Adrenal gland (tissue), 12 donors: ENCODE data around the gene CALML5. TPM values are rescaled to one million over a fixed set of nuclear protein-coding genes. Genes with fewer than 3 reads are reported as not detected.
A peak's percentile ranks its signal among the peaks of the same experiment; 100 is the strongest.
"Not testable (repeated sequence)": the region's sequence is repeated elsewhere in the genome, so short reads cannot be mapped to it uniquely, and the experiment has no call there.

Experiments used
- DNase-seq, 7 donors: peaks; one replicate each; pipeline ENCODE4 v3.0.0-alpha.2; 2019 to 2020
- H3K27ac ChIP-seq, 5 donors: fragments of 200-600 bp; sonication (generic) in 4 of 5; 1 replicate in 3 of 5; 2 replicates in 2 of 5; pipeline versions ENCODE4 v1.5.1 to v1.8.0; 2016 to 2020; ENCODE audit warnings: mild to moderate bottlenecking in 1 of 5
- H3K27me3 ChIP-seq: fragments of 200-600 bp; 2 replicates; pipeline ENCODE4 v1.8.0; 2021
- H3K36me3 ChIP-seq, 2 donors: fragments of 200-600 bp; replicated peaks in 1 of 2; 1 replicate in 1 of 2; 2 replicates in 1 of 2; pipeline versions ENCODE4 v1.5.1 to v1.8.0; 2018 to 2022
- H3K4me1 ChIP-seq, 2 donors: fragments of 200-600 bp; replicated peaks in 1 of 2; 1 replicate in 1 of 2; 2 replicates in 1 of 2; pipeline versions ENCODE4 v1.5.1 to v1.8.0; 2018 to 2021
- H3K4me3 ChIP-seq, 4 donors: fragments of 200-600 bp; sonication (generic) in 3 of 4; one replicate each; pipeline ENCODE4 v1.5.1; 2016 to 2018
- H3K9me3 ChIP-seq, 3 donors: fragments of 200-600 bp; sonication (generic) in 1 of 3; replicated peaks in 1 of 3; 1 replicate in 2 of 3; 2 replicates in 1 of 3; pipeline versions ENCODE4 v1.5.1 to v1.8.0; 2016 to 2021
- POLR2A ChIP-seq, 2 donors: fragments of 450-650 bp; IDR thresholded peaks; one replicate each; pipeline ENCODE4 v1.6.1; 2017; ENCODE audit warnings: antibody characterized with exemption in 2 of 2, mild to moderate bottlenecking in 2 of 2, moderate library complexity in 1 of 2
- WGBS, 4 donors: extraction: QIAGEN DNeasy Blood & Tissue Kit in 2 of 4; methylation state at CpG; one replicate each; pipeline versions ENCODE4 v1.1.5 to v1.1.7; 2013 to 2017; 5-methylcytosine and 5-hydroxymethylcytosine counted together
- intact Hi-C, 2 donors: fragments of 100-400 bp; cut with DNase I; formaldehyde crosslinking; loops; one replicate each; pipeline versions ENCODE4 v1.14.1 to v1.15.0; 2022 to 2023
- polyA plus RNA-seq, 3 donors: library from polyadenylated mRNA; stranded (reverse); fragments of 200-250 nt in 2 of 3; fragments of 350-450 nt in 1 of 3; fragmentation: Illumina TruSeq in 1 of 3; extraction: RNeasy Lipid Tissue Mini Kit (QIAGEN cat#74804) in 1 of 3; gene quantifications; one replicate each; pipeline ENCODE4 v1.2.3, GENCODE V29; 2013 to 2014
- total RNA-seq, 9 donors: library from RNA; depleted of rRNA in 4 of 9; stranded (reverse); fragments of >200 nt in 4 of 9; fragments of 120-200 nt in 1 of 9; fragmentation: NEBNext Ultra II Directional in 1 of 9; extraction: Animal tissue kit (Norgen Biotek cat#: 25700) in 1 of 9; gene quantifications; one replicate each; pipeline versions ENCODE4 v1.1.0 to v1.2.4, GENCODE V29; 2013 to 2023
- TF ChIP-seq, protein P1 (sequence below), 6 experiments: fragments of 450-650 bp in 4 of 6; fragments of 200-600 bp in 2 of 6; sonication (generic) in 1 of 6; IDR thresholded peaks; 1 replicate in 5 of 6; 2 replicates in 1 of 6; pipeline versions ENCODE4 v1.5.1 to v1.8.0; 2016 to 2021; ENCODE audit warnings: antibody characterized with exemption in 6 of 6, mild to moderate bottlenecking in 2 of 6, moderate library complexity in 1 of 6
- donor health status: healthy with polysubstance abuse.
- donor health status: Bipolar disorder and iron deficiency.
- donor health status: DM: yes; HTN: yes; CAD: no.
- donor health status: DM: no; HTN: no; CAD: no.
- donor health status: DM: no; HTN: no; CAD: no.
- donor health status: DM: yes; HTN: yes; CAD: no.

The CALML5 gene
- total and polyA plus RNA-seq, 12 donors = not detected

DNA sequence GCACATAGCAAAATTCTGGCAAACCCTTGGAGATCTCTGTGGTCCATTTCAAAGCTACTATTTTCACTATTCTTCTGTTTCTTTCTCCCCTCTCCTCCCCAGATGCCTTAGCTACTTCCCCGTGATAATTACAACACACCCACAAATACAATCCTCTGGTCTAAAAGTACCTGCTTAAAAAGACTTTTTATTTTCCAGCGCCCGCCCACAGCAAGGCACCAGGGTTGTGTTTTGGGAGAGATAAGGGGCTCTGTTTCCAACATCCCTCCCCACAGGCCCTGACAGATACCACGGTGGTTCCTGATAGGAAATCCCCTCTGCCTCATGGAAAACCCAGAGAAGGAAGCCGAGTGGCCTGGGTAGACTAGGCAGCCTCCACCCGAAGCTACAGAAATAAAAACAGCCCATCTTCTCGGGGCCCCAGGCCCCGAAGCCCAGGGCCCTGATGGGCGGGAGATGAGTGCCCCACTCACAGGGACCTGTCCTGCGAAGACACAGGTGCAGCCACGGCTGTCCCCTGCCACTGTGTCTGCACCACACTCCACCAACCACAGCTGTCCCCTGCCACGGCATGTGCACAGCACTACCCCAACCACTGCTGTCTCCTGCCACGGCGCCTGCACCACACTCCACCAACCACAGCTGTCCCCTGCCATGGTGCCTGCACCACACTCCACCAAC lies 19.7 kb downstream of the CALML5 start:
- Histone ChIP-seq H3K27ac (no peak overlapping the region), H3K4me3 (no peak overlapping the region), H3K9me3 (no peaks in the 10 kb centered on the region), H3K4me1 (no peaks in the 10 kb centered on the region), H3K27me3 (no peaks in the 10 kb centered on the region), H3K36me3 (no peaks in the 10 kb centered on the region)
- intact Hi-C loops = no loop called here
- 78 to 87% (median 80%) methylated on average over 13 to 14 of the region's 14 CpGs for WGBS, 4 donors
- DNase-seq = no peak
- TF ChIP-seq, protein P1, sequence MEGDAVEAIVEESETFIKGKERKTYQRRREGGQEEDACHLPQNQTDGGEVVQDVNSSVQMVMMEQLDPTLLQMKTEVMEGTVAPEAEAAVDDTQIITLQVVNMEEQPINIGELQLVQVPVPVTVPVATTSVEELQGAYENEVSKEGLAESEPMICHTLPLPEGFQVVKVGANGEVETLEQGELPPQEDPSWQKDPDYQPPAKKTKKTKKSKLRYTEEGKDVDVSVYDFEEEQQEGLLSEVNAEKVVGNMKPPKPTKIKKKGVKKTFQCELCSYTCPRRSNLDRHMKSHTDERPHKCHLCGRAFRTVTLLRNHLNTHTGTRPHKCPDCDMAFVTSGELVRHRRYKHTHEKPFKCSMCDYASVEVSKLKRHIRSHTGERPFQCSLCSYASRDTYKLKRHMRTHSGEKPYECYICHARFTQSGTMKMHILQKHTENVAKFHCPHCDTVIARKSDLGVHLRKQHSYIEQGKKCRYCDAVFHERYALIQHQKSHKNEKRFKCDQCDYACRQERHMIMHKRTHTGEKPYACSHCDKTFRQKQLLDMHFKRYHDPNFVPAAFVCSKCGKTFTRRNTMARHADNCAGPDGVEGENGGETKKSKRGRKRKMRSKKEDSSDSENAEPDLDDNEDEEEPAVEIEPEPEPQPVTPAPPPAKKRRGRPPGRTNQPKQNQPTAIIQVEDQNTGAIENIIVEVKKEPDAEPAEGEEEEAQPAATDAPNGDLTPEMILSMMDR (IDR thresholded peaks at IDR 0.05) = no peak
- TF ChIP-seq POLR2A (IDR thresholded peaks at IDR 0.05) = no peak

- 89 to 95% (median 91%) methylated on average over 13 to 18 of the region's 18 CpGs for WGBS, 4 donors
- Histone ChIP-seq H3K4me3 (no peak overlapping the region), H3K9me3 (no peaks in the 10 kb centered on the region), H3K36me3 (no peaks in the 10 kb centered on the region), H3K27me3 (no peaks in the 10 kb centered on the region), H3K27ac (no peak overlapping the region), H3K4me1 (no peaks in the 10 kb centered on the region)
- intact Hi-C loops = no loop called here
- TF ChIP-seq, protein P1 (IDR thresholded peaks at IDR 0.05) = no peak
- no peak for TF ChIP-seq POLR2A (IDR thresholded peaks at IDR 0.05)
- no peak for DNase-seq
Measured at GRCh38 chr10:5478694-5479305, 20.6 kb downstream of the CALML5 start.

GRCh38 chr10:5477948-5478693 lies 21.2 kb downstream of the CALML5 start:
- H3K4me3 ChIP-seq = no peak overlapping the region
- H3K4me1 ChIP-seq = no peaks in the 10 kb centered on the region
- H3K36me3 ChIP-seq = no peaks in the 10 kb centered on the region
- no peak for DNase-seq
- H3K27ac ChIP-seq = no peak overlapping the region
- intact Hi-C loops = no loop called here
- no peak for TF ChIP-seq POLR2A (IDR thresholded peaks at IDR 0.05)
- TF ChIP-seq, protein P1 (IDR thresholded peaks at IDR 0.05) = no peak
- H3K27me3 ChIP-seq = no peaks in the 10 kb centered on the region
- 84 to 92% (median 87%) methylated on average over 4 to 11 of the region's 11 CpGs for WGBS, 4 donors
- no peaks in the 10 kb centered on the region for H3K9me3 ChIP-seq

DNA sequence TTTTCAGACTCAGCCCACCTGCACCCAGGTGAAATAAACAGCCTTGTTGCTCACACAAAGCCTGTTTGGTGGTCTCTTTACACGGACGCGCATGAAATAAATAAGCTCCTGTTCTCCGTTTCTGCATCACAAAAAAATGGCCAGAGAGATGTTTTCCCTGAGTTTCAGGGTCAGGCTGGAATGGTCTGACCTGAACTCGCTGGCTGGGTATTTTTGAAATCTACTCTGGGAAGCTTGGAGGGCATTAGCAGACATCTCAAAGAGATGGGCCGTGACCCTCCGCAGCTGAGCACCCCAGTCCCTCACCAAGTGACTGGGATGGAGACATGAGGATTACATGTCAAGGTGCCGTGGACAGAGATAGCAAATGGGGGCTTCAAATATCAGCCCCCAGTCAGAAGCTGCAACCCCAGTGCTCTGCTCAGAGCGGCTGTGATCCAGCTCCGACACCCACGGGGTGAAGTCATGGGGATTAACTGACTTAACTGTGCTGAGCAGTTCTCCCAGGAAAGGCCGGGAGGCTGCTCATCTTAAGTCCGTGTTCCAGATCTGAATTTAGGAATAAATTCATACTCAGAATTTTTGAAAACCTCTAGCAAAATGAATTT lies 22.3 kb downstream of the CALML5 start:
- DNase-seq = peak in 1 of 7 donors; percentile 9
- no peaks in the 10 kb centered on the region for H3K36me3 ChIP-seq
- intact Hi-C loops = no loop called here
- WGBS, 4 donors = 78 to 85% (median 83%) methylated on average over 13 of the region's 13 CpGs
- no peak overlapping the region for H3K4me3 ChIP-seq
- no peaks in the 10 kb centered on the region for H3K9me3 ChIP-seq
- H3K27ac ChIP-seq = no peak overlapping the region
- H3K27me3 ChIP-seq = no peaks in the 10 kb centered on the region
- no peaks in the 10 kb centered on the region for H3K4me1 ChIP-seq
- TF ChIP-seq, protein P1 (IDR thresholded peaks at IDR 0.05) = no peak
- no peak for TF ChIP-seq POLR2A (IDR thresholded peaks at IDR 0.05)

DNA sequence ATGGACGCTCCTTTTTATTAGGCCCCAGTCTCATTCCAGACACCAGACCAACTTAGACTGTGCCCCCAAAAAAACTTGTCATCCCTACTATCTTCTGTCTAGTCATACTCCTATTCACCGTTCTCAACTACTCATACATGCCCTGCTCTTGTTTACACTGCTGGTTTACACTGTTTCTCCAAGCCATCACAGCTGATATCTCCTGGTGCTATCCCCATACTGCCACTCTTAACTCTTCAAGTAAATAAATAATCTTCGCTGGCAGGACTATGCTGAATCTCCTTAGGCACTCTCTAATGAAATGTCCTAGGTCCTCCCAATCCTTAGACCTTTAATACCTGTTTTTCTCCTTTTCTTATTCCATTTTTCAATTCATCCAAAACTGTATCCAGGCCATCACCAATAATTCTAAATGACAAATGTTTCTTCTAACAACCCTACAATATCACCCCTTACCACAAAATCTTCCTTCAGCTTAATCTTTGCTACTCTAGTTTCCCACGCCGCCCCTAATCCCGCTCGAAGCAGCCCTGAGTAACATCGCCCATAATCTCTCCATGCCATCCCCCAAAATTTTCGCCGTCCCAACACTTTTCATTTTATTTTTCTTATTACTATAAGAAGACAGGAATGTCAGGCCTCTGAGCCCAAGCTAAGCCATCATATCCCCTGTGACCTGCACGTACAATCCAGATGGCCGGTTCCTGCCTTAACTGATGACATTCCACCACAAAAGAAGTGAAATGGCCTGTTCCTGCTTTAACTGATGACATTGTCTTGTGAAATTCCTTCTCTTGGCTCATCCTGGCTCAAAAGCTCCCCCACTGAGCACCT lies 23.2 kb downstream of the CALML5 start:
- H3K4me1 ChIP-seq, H3K4me3 ChIP-seq, H3K9me3 ChIP-seq, intact Hi-C loops, H3K27ac ChIP-seq, H3K27me3 ChIP-seq, H3K36me3 ChIP-seq: not testable (repeated sequence)
- 90 to 97% (median 93%) methylated on average over 10 to 12 of the region's 12 CpGs for WGBS, 4 donors
- peak in 1 of 7 donors; percentile 9 for DNase-seq

DNA sequence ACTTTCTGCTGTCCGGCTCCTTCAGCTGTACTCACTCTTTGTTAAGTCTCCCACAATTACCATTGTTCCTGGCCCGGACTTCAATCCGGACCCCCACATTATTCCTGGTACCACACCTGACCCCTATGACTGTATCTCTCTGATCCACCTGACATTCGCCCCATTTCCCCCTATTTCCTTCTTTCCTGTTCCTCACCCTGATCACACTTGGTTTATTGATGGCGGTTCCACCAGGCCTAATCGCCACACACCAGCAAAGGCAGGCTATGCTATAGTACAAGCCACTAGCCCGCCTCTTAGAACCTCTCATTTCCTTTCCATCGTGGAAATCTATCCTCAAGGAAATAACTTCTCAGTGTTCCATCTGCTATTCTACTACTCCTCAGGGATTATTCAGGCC lies 24.3 kb downstream of the CALML5 start:
- DNase-seq, H3K4me3 ChIP-seq, H3K27ac ChIP-seq, intact Hi-C loops, H3K9me3 ChIP-seq, H3K4me1 ChIP-seq, H3K36me3 ChIP-seq, H3K27me3 ChIP-seq: not testable (repeated sequence)
- 73 to 92% (median 91%) methylated on average over 5 to 8 of the region's 8 CpGs for WGBS, 4 donors
